ENCODE measurements around the gene AGBL1.

DNA sequence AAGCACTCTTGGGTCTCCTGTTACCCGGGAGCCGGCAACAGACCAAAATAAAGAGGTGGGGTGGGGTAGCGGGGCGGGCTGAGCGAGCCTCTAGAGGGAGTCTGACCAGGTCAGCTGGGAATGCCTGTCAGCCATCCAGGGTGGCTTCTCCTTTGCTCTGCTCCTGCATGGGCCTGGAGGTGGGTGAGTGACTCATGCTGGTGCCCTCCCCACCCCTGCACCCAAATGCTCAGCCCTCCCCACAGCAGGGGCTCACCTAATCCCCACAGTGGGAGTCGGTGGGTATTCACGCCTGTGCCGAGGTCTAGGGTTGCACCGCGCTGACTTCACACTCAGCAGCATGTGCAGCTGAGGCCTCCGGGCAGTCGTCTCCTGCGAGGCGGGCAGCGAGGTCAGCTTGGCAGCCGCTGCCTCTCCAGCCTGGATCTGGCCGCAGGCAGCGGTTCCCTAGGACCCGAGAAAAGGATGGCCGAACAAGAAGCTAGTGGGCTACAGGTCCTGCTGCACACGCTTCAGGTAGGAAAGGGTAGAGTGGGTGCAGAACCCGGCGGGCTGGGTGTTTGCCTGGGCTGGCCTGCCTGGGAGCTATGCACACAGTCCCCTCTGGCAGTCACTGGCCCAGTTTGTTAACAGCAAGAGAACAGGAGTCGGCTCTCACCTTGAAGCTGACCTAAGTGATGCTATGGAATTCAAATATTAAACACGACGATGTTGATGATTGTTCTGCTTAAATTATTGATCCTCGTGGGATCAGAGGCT is at the start of gene AGBL1:
- TF ChIP-seq, protein P1, sequence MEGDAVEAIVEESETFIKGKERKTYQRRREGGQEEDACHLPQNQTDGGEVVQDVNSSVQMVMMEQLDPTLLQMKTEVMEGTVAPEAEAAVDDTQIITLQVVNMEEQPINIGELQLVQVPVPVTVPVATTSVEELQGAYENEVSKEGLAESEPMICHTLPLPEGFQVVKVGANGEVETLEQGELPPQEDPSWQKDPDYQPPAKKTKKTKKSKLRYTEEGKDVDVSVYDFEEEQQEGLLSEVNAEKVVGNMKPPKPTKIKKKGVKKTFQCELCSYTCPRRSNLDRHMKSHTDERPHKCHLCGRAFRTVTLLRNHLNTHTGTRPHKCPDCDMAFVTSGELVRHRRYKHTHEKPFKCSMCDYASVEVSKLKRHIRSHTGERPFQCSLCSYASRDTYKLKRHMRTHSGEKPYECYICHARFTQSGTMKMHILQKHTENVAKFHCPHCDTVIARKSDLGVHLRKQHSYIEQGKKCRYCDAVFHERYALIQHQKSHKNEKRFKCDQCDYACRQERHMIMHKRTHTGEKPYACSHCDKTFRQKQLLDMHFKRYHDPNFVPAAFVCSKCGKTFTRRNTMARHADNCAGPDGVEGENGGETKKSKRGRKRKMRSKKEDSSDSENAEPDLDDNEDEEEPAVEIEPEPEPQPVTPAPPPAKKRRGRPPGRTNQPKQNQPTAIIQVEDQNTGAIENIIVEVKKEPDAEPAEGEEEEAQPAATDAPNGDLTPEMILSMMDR (IDR thresholded peaks at IDR 0.05; ENCODE audit: insufficient read depth, low read length): no peak
- no peak for TF ChIP-seq GABPA (IDR thresholded peaks at IDR 0.05; ENCODE audit: low read depth)

Data from HL-60 (cell line).